H9 (cell line): ENCODE data around the gene KRTAP6-1. TPM values are rescaled to one million over a fixed set of nuclear protein-coding genes. Genes with fewer than 3 reads are reported as not detected.

Source experiments
- DNase-seq: peaks from one replicate; pipeline ENCODE4 v3.0.0-alpha.2; 2017
- H2AFZ ChIP-seq: one replicate; pipeline ENCODE4 v1.6.1; 2013; ENCODE audit warnings: mild to moderate bottlenecking, low read length, control low read depth, moderate library complexity
- H2AK5ac ChIP-seq: 2 replicates; pipeline ENCODE4 v1.6.1; 2013; ENCODE audit warnings: low read length, control low read depth, mixed read lengths; ENCODE audit not compliant: insufficient read length
- H2BK120ac ChIP-seq: one replicate; pipeline ENCODE4 v1.6.1; 2013; ENCODE audit warnings: low read depth, mild to moderate bottlenecking, low read length, control low read depth, inconsistent platforms; ENCODE audit not compliant: poor library complexity, severe bottlenecking
- H2BK12ac ChIP-seq: 2 replicates; pipeline ENCODE4 v1.6.1; 2013; ENCODE audit warnings: low read length, control low read depth, mixed read lengths, low read depth; ENCODE audit not compliant: insufficient read length
- H2BK15ac ChIP-seq: 2 replicates; pipeline ENCODE4 v1.6.1; 2013; ENCODE audit warnings: low read depth, low read length, control low read depth
- H2BK20ac ChIP-seq: one replicate; pipeline ENCODE4 v1.6.1; 2013; ENCODE audit warnings: low read depth, mild to moderate bottlenecking, low read length, control low read depth, inconsistent platforms; ENCODE audit not compliant: poor library complexity, severe bottlenecking
- H2BK5ac ChIP-seq: 2 replicates; pipeline ENCODE4 v1.6.1; 2013; ENCODE audit warnings: low read length, control low read depth, mixed read lengths; ENCODE audit not compliant: insufficient read length
- H3K14ac ChIP-seq: 2 replicates; pipeline ENCODE4 v1.6.1; 2013; ENCODE audit warnings: low read length, control low read depth; ENCODE audit not compliant: insufficient read depth
- H3K18ac ChIP-seq: 2 replicates; pipeline ENCODE4 v1.6.1; 2013; ENCODE audit warnings: low read depth, mild to moderate bottlenecking, mixed read lengths, low read length, control low read depth; ENCODE audit not compliant: insufficient read length
- H3K23ac ChIP-seq: 2 replicates; pipeline ENCODE4 v1.6.1; 2013; ENCODE audit warnings: low read length, control low read depth, mixed read lengths, low read depth; ENCODE audit not compliant: insufficient read length
- H3K23me2 ChIP-seq: 2 replicates; pipeline ENCODE4 v1.6.1; 2013; ENCODE audit warnings: low read depth, mild to moderate bottlenecking, mixed read lengths, low read length, control low read depth; ENCODE audit not compliant: insufficient read length, poor library complexity, severe bottlenecking
- H3K27ac ChIP-seq: 2 replicates; pipeline ENCODE4 v1.5.1; 2013; ENCODE audit warnings: low read length, control low read depth, mixed read lengths, low read depth; ENCODE audit not compliant: insufficient read length
- H3K27me3 ChIP-seq: 2 replicates; pipeline ENCODE4 v1.6.1; 2013; ENCODE audit warnings: low read length, control low read depth, inconsistent platforms; ENCODE audit not compliant: insufficient read depth
- H3K4ac ChIP-seq: 2 replicates; pipeline ENCODE4 v1.6.1; 2013; ENCODE audit warnings: low read depth, mild to moderate bottlenecking, control low read depth, inconsistent platforms, low read length, moderate library complexity
- H3K4me1 ChIP-seq: 2 replicates; pipeline ENCODE4 v1.6.1; 2013; ENCODE audit warnings: low read length, control low read depth, inconsistent platforms; ENCODE audit not compliant: insufficient read depth
- H3K4me2 ChIP-seq: 2 replicates; pipeline ENCODE4 v1.6.1; 2013; ENCODE audit warnings: low read length, control low read depth, mixed read lengths; ENCODE audit not compliant: insufficient read length, insufficient read depth
- H3K56ac ChIP-seq: 2 replicates; pipeline ENCODE4 v1.6.1; 2013; ENCODE audit warnings: low read depth, mild to moderate bottlenecking, mixed read lengths, low read length, control low read depth; ENCODE audit not compliant: insufficient read length
- H3K79me1 ChIP-seq: 2 replicates; pipeline ENCODE4 v1.6.1; 2013; ENCODE audit warnings: low read depth, mild to moderate bottlenecking, moderate library complexity, low read length, control low read depth, inconsistent platforms; ENCODE audit not compliant: insufficient read depth, poor library complexity, severe bottlenecking
- H3K79me2 ChIP-seq: 2 replicates; pipeline ENCODE4 v1.6.1; 2013; ENCODE audit warnings: low read length, control low read depth, inconsistent platforms; ENCODE audit not compliant: insufficient read depth
- H3K9ac ChIP-seq: 2 replicates; pipeline ENCODE4 v1.6.1; 2013; ENCODE audit warnings: low read length, control low read depth, mixed read lengths; ENCODE audit not compliant: insufficient read length; ENCODE audit errors: extremely low read depth
- H3K9me3 ChIP-seq: one replicate; pipeline ENCODE4 v1.6.1; 2013; ENCODE audit warnings: low read depth, low read length, inconsistent platforms; ENCODE audit not compliant: control insufficient read depth
- H3T11ph ChIP-seq: one replicate; pipeline ENCODE4 v1.6.1; 2013; ENCODE audit warnings: mild to moderate bottlenecking, low read length, control low read depth, inconsistent platforms
- H4K20me1 ChIP-seq: one replicate; pipeline ENCODE4 v1.6.1; 2013; ENCODE audit not compliant: control insufficient read depth, insufficient read length, insufficient read depth
- H4K5ac ChIP-seq: 2 replicates; pipeline ENCODE4 v1.6.1; 2013; ENCODE audit warnings: low read depth, mild to moderate bottlenecking, mixed read lengths, low read length, control low read depth; ENCODE audit not compliant: insufficient read length
- H4K8ac ChIP-seq: replicated peaks from 2 replicates; pipeline ENCODE4 v1.6.1; 2013; ENCODE audit warnings: low read length, control low read depth, mixed read lengths, low read depth; ENCODE audit not compliant: insufficient read length
- H4K91ac ChIP-seq: 2 replicates; pipeline ENCODE4 v1.6.1; 2013; ENCODE audit warnings: low read depth, mild to moderate bottlenecking, moderate library complexity, mixed read lengths, low read length, control low read depth; ENCODE audit not compliant: insufficient read length
- H3K27ac Mint-ChIP-seq, 3 experiments: 2 replicates in 2 of 3; 3 replicates in 1 of 3; pipeline ENCODE4 v1.8.0; 2020 to 2021; ENCODE audit warnings: mixed read lengths in 3 of 3, mild to moderate bottlenecking in 1 of 3, moderate library complexity in 1 of 3
- H3K27me3 Mint-ChIP-seq: 2 replicates; pipeline ENCODE4 v1.8.0; 2021; ENCODE audit warnings: low read depth, mild to moderate bottlenecking, moderate library complexity, mixed read lengths
- H3K36me3 Mint-ChIP-seq, 3 experiments: 2 replicates in 2 of 3; 3 replicates in 1 of 3; pipeline ENCODE4 v1.8.0; 2020 to 2021; ENCODE audit warnings: low read depth in 3 of 3, mixed read lengths in 3 of 3; ENCODE audit not compliant: insufficient read depth in 1 of 3
- H3K4me1 Mint-ChIP-seq, 2 experiments: 2 replicates each; pipeline ENCODE4 v1.8.0; 2020; ENCODE audit warnings: mixed read lengths in 2 of 2
- H3K4me3 Mint-ChIP-seq, 2 experiments: 2 replicates in 1 of 2; 3 replicates in 1 of 2; pipeline ENCODE4 v1.8.0; 2020 to 2021; ENCODE audit warnings: mild to moderate bottlenecking in 2 of 2, mixed read lengths in 2 of 2, moderate library complexity in 1 of 2
- H3K9me3 Mint-ChIP-seq, 2 experiments: 2 replicates in 1 of 2; 3 replicates in 1 of 2; pipeline ENCODE4 v1.8.0; 2020; ENCODE audit warnings: mild to moderate bottlenecking in 2 of 2, mixed read lengths in 2 of 2, moderate library complexity in 1 of 2
- WGBS: extraction: QIAGEN DNeasy Blood & Tissue Kit; methylation state at CpG from one replicate; pipeline ENCODE4 v1.1.7; 2013; ENCODE audit warnings: missing lambda C conversion rate, low lambda C conversion rate, mixed read lengths; ENCODE audit not compliant: insufficient read length; ENCODE audit errors: extremely low coverage; 5-methylcytosine and 5-hydroxymethylcytosine counted together
- total RNA-seq: library from RNA; stranded (reverse); gene quantifications from 2 replicates; pipeline ENCODE4 v1.2.1, GENCODE V29; 2021
- TF ChIP-seq, protein P1 (sequence below): fragments of 200-600 bp; sonication (generic); conservative IDR thresholded peaks from 3 replicates; pipeline ENCODE4 v1.8.0; 2021; ENCODE audit warnings: antibody characterized with exemption, mild to moderate bottlenecking

KRTAP6-1 gene
- total RNA-seq, 1 experiment from 2014 or later: not detected

DNA sequence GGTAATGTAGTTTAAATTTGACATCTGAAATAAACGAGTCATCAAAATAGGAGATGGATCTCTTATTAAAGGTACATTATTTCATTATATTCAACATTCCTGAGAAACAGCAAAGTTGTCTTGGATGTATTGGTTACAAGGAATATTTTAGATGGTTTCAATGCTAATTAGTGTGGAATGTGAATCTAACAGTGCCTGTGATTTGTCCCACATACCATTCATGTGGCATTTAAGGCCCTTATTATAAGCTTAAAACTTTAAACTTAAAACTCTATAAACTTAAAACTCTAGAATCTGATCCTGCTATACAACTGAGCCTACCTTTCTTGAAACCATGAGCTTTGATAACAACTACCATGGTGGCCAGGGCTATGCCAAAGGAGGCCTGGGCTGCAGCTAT is 12.9 kb downstream of the KRTAP6-1 start, which contains the start of gene KRTAP22-1:
Gene KRTAP22-1 (plus strand): TSS at position 301 of the 400 bp plus-strand sequence.
- Histone ChIP-seq H2AFZ (no peak within 1 kb of the TSS), H3K9ac (no peak within 1 kb of the TSS), H4K20me1 (no peaks in the 10 kb centered on the region), H3K23ac (no peak within 1 kb of the TSS), H3K79me2 (no peaks in the 10 kb centered on the region), H3K9me3 (no peaks in the 10 kb centered on the region), H2BK20ac (no peak within 1 kb of the TSS), H3K79me1 (no peaks in the 10 kb centered on the region), H4K8ac (no peak within 1 kb of the TSS), H3K27me3 (no peaks in the 10 kb centered on the region), H3K4ac (no peak within 1 kb of the TSS), H4K91ac (no peak within 1 kb of the TSS), H3K18ac (no peak within 1 kb of the TSS), H3K23me2 (no peaks in the 10 kb centered on the region), H2BK5ac (no peak within 1 kb of the TSS), H2AK5ac (no peak within 1 kb of the TSS), H3K14ac (no peak within 1 kb of the TSS), H3K4me2 (no peak within 1 kb of the TSS), H3K4me1 (no peaks in the 10 kb centered on the region), H4K5ac (no peak within 1 kb of the TSS), H2BK15ac (no peak within 1 kb of the TSS), H3K56ac (no peak within 1 kb of the TSS), H3K27ac (no peak within 1 kb of the TSS), H3T11ph (no peak within 1 kb of the TSS), H2BK120ac (no peak within 1 kb of the TSS), H2BK12ac (no peak within 1 kb of the TSS)
- H3K27ac Mint-ChIP-seq: no peak within 1 kb of the TSS; a peak in 1 of 7 replicates
- H3K9me3 Mint-ChIP-seq: peaks cover 0 to 25% of the 10 kb centered on the region in 2 experiments; a peak in 2 of 5 replicates
- no peak for DNase-seq
- no peaks in the 10 kb centered on the region for H3K27me3 Mint-ChIP-seq
- TF ChIP-seq, protein P1, sequence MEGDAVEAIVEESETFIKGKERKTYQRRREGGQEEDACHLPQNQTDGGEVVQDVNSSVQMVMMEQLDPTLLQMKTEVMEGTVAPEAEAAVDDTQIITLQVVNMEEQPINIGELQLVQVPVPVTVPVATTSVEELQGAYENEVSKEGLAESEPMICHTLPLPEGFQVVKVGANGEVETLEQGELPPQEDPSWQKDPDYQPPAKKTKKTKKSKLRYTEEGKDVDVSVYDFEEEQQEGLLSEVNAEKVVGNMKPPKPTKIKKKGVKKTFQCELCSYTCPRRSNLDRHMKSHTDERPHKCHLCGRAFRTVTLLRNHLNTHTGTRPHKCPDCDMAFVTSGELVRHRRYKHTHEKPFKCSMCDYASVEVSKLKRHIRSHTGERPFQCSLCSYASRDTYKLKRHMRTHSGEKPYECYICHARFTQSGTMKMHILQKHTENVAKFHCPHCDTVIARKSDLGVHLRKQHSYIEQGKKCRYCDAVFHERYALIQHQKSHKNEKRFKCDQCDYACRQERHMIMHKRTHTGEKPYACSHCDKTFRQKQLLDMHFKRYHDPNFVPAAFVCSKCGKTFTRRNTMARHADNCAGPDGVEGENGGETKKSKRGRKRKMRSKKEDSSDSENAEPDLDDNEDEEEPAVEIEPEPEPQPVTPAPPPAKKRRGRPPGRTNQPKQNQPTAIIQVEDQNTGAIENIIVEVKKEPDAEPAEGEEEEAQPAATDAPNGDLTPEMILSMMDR: no peak
- no peaks in the 10 kb centered on the region for H3K4me1 Mint-ChIP-seq
- peaks cover 0 to 18% (median 0%) of the 10 kb centered on the region in 3 experiments; a peak in 2 of 7 replicates for H3K36me3 Mint-ChIP-seq
- H3K4me3 Mint-ChIP-seq: no peak within 1 kb of the TSS
- WGBS: no CpG with 5 or more reads among the region's 1 CpG
